ENCODE results near the gene FGF5. TPM values are rescaled to one million over a fixed set of nuclear protein-coding genes. Genes with fewer than 3 reads are reported as not detected.
"Not testable (repeated sequence)": the region's sequence is repeated elsewhere in the genome, so short reads cannot be mapped to it uniquely, and the experiment has no call there.

FGF5 gene
- polyA plus RNA-seq, 6 donors from 2014 or later = not detected

DNA sequence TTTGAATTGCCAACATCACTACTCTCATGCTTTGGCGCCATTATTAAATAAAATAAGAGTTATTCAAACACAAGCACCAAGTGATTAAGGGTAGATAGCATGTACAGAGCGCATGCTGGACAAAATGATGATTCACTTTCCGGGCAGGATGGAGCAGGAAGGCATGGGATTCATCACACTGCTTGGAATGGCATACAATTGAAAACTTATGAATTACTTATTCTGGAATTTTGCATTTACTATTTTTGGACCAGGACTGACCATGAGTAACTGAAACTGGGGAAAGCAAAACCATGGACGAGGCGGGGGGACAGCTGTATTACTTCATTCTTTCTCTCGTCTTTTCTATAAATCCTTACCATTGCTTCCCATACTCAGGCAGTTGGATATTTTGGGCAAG lies 28.5 kb upstream of the FGF5 start:
- no peak overlapping the region for H3K4me3 Mint-ChIP-seq
- H3K4me1 Mint-ChIP-seq = no peaks in the 10 kb centered on the region
- peaks cover 0 to 18% (median 8%) of the 10 kb centered on the region in 3 donors for H3K27me3 Mint-ChIP-seq
- no peak overlapping the region for H3K27ac Mint-ChIP-seq
- DNase-seq (no peak), ATAC-seq (ENCODE audit: low read depth in 2 of 2) (no peak)
- H3K36me3 Mint-ChIP-seq = no peaks in the 10 kb centered on the region
- H3K9me3 Mint-ChIP-seq = no peaks in the 10 kb centered on the region

DNA sequence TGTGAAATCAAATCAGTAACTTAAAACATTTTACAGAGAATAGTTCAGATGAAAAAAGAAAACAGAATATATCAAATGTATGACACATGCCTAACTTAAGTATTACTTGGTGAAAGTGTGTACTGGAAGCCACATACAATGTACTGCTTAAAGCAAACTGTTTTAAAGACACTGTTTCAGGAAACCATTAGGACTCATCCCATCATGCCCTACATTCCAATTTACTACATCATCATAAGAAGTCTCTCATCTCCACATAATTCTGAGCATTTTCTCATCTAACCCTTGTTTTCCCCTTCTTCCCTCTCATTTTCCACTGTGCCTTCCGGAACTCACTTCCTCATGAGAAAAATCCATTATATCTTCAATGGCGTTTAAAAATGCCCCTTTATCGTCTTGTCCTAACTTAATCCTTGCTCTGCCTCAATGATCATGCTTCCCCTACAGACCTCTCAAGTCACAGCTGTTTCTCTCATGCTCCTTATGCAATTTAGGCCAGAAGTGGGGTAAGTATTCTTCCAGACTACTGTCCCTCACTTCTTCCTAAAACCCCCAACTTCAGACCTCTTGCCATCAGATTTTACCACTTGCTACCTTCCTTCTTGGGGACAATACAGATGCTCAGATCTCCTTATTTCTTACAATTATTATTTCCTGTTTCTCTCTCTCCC lies 26.8 kb upstream of the FGF5 start:
- ATAC-seq (ENCODE audit: low read depth in 2 of 2) = no peak
- H3K9me3 Mint-ChIP-seq = no peaks in the 10 kb centered on the region
- no peak overlapping the region for H3K27ac Mint-ChIP-seq
- H3K4me3 Mint-ChIP-seq = no peak overlapping the region
- H3K4me1 Mint-ChIP-seq = no peaks in the 10 kb centered on the region
- peaks cover 5 to 23% (median 8%) of the 10 kb centered on the region in 3 donors for H3K27me3 Mint-ChIP-seq
- no peak for DNase-seq
- H3K36me3 Mint-ChIP-seq = no peaks in the 10 kb centered on the region

DNA sequence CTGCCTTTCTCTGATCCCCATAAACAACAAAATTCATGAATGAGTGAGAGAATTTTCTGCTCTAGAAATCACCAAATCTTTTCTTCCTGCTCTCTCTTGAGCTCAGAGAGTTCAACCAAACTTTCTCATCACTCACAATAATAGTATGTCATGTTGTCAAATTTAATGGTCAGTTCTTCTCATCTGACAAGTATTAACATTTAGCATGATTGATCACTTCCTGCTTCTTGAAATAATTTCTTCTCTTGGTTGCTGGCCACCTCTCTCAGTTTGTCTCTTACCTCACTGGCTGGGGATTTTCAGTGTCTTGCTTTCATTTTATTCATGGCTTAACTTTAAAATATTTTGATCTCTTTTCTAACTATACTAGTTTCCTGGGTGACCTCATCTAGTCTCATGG lies 25.5 kb upstream of the FGF5 start:
- Mint-ChIP-seq H3K4me1 (no peaks in the 10 kb centered on the region), H3K36me3 (no peaks in the 10 kb centered on the region), H3K4me3 (no peak overlapping the region), H3K27ac (no peak overlapping the region), H3K27me3 (peaks cover 5 to 20% (median 9%) of the 10 kb centered on the region in 3 donors), H3K9me3 (no peaks in the 10 kb centered on the region)
- no peak for ATAC-seq (ENCODE audit: low read depth in 2 of 2)
- DNase-seq = no peak

GRCh38 chr4:80243274-80244018 lies 23.0 kb upstream of the FGF5 start:
- Mint-ChIP-seq H3K4me1 (no peaks in the 10 kb centered on the region), H3K4me3 (no peak overlapping the region), H3K9me3 (no peaks in the 10 kb centered on the region), H3K27me3 (peaks cover 5 to 34% (median 17%) of the 10 kb centered on the region in 3 donors), H3K36me3 (no peaks in the 10 kb centered on the region), H3K27ac (no peak overlapping the region)
- DNase-seq (no peak), ATAC-seq (ENCODE audit: low read depth in 2 of 2) (no peak)

- not testable (repeated sequence) for H3K36me3 Mint-ChIP-seq; H3K4me3 Mint-ChIP-seq; H3K27ac Mint-ChIP-seq; H3K9me3 Mint-ChIP-seq; ATAC-seq (ENCODE audit: low read depth in 2 of 2); H3K4me1 Mint-ChIP-seq; DNase-seq
- H3K27me3 Mint-ChIP-seq = peaks cover 5 to 40% (median 22%) of the 10 kb centered on the region in 3 donors
Observed at GRCh38 chr4:80247484-80247883, 19.0 kb upstream of the FGF5 start.

DNA sequence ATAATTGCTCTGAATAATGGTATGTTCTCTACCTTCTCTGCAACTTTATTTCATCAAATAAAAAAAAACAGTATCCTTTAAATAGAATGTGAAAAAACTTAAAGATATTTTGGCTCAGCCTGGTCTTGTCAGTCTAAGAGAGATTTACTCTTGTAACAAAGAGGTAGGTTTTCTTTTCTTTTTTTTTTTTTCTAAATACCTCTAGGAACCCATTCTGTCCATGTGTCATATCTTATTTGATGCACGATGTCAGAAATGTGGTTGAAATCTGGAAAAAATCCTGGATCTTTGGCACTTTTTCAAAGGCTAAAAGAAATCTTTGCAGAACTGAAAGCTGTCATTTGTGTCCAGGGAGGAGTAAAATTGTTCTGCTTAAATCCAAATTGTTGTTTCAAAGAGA lies 17.3 kb upstream of the FGF5 start:
- Mint-ChIP-seq H3K4me1 (no peaks in the 10 kb centered on the region), H3K9me3 (no peaks in the 10 kb centered on the region), H3K36me3 (no peaks in the 10 kb centered on the region), H3K27ac (peak overlapping the region in 1 of 6 donors; percentile 24), H3K27me3 (peaks cover 5 to 30% (median 21%) of the 10 kb centered on the region in 3 donors), H3K4me3 (no peak overlapping the region)
- no peak for DNase-seq
- no peak for ATAC-seq (ENCODE audit: low read depth in 2 of 2)

- Mint-ChIP-seq H3K27me3 (peaks cover 18 to 30% (median 25%) of the 10 kb centered on the region in 3 donors), H3K4me3 (no peak overlapping the region)
- no peak for DNase-seq
Observed at GRCh38 chr4:80252427-80252826, 14.0 kb upstream of the FGF5 start.

DNA sequence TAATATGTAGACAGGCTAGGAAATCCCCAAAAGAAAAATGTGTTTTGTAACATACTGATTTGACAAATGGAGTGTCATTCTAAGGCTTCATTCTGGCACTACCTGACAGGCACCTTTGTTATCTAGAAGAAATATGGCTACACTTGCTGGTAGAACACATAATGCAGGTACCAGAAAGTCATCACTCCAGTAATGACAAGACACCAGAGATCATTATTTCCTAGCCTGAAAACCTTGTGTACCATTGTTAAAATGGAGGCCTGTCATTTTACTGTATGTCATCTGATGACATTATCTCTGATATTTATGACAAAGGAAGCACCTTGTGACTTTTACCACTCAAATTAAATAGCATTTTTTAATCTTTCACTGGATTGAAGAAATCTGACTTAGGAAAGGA lies 13.5 kb upstream of the FGF5 start:
- Mint-ChIP-seq H3K27ac (no peak overlapping the region), H3K36me3 (no peaks in the 10 kb centered on the region), H3K4me1 (no peaks in the 10 kb centered on the region), H3K9me3 (no peaks in the 10 kb centered on the region), H3K27me3 (peaks cover 23 to 31% (median 31%) of the 10 kb centered on the region in 3 donors), H3K4me3 (no peak overlapping the region)
- ATAC-seq (ENCODE audit: low read depth in 2 of 2) (no peak), DNase-seq (no peak)

More at GRCh38 chr4:80252427-80252826, 14.0 kb upstream of the FGF5 start:
- H3K36me3 Mint-ChIP-seq = no peaks in the 10 kb centered on the region
- no peak overlapping the region for H3K27ac Mint-ChIP-seq
- no peak for ATAC-seq (ENCODE audit: low read depth in 2 of 2)
- no peaks in the 10 kb centered on the region for H3K4me1 Mint-ChIP-seq
- H3K9me3 Mint-ChIP-seq = no peaks in the 10 kb centered on the region

DNA sequence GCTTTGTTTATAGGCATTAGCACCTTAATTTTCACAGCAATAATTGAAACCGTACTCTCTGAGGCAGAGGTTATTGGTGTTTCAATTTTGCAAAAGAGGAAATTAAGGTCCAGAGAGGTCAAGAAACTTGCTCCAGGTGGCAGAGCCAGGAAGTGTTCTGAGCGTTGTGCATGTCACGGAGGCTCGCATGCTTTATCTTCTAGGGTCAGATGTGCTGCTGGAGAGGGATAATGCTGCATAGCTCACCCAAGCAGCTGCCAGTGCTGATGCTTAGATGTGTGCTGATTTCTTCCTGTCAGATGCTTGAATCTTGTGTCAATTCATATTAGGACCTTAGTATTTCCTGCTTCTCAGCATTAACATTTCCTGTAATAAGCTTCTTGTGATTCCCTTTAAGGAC lies 13.0 kb upstream of the FGF5 start:
- DNase-seq (no peak), ATAC-seq (ENCODE audit: low read depth in 2 of 2) (no peak)
- Mint-ChIP-seq H3K9me3 (no peaks in the 10 kb centered on the region), H3K27ac (no peak overlapping the region), H3K27me3 (peaks cover 27 to 34% (median 33%) of the 10 kb centered on the region in 3 donors), H3K36me3 (no peaks in the 10 kb centered on the region), H3K4me1 (no peaks in the 10 kb centered on the region), H3K4me3 (no peak overlapping the region)

DNA sequence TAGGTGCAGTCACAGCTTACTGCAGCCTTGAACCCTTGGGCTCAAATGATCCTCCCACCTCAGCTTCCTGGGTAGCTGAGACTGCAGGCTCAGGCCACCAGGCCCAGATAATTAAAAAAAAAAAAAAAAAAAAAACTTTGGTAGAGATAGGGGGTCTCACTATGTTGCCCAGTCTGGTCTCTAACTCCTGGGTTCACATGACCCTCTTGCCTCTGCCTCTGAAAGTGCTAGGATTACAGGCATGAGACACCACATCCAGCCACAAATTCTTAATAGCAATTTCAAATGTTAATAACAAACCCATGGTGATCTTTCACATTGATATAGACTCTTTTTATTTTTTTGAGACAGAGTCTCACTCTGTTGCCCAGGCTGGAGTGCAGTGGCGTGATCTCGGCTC lies 12.3 kb upstream of the FGF5 start:
- Mint-ChIP-seq H3K9me3 (no peaks in the 10 kb centered on the region), H3K4me3 (no peak overlapping the region), H3K27ac (no peak overlapping the region), H3K36me3 (no peaks in the 10 kb centered on the region), H3K27me3 (peaks cover 32 to 38% (median 33%) of the 10 kb centered on the region in 3 donors), H3K4me1 (no peaks in the 10 kb centered on the region)
- DNase-seq = no peak
- no peak for ATAC-seq (ENCODE audit: low read depth in 2 of 2)

DNA sequence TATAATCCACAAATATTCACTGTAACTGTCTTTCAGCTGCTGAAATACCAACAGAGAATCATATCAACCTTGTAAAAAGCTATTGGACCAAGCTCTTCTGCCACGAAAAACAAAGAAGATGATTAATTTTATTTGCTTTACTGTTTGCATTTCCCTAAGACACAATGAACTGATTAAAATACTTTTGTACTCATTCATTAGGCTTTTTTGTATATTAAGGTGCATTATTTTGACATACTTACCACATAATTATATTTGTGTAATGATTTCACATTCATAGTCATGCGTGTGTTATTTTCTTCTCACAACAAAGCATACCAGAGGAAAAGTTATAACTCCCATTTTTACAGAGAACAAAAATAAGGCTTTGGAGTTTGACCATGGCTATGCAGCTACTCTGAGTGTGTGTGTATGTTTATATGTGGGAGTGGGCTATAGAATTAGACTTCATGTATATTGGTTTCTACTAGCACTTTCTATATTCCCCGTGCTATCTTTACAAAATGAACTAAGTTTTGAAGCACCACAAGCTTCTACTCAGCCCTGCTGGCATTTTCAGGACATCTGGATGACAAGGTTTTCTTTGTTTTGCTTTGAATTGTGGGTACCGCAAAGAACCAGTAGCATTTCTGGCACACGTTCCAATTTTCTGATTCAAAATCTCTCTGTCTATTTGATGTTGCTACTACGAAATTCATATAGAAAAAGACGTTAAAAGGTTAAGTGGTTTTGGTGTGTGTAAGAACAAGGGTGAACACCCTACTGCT lies 11.0 kb upstream of the FGF5 start:
- Mint-ChIP-seq H3K27ac (no peak overlapping the region), H3K4me1 (no peaks in the 10 kb centered on the region), H3K4me3 (no peak overlapping the region), H3K36me3 (no peaks in the 10 kb centered on the region), H3K27me3 (peaks cover 32 to 48% (median 33%) of the 10 kb centered on the region in 3 donors), H3K9me3 (no peaks in the 10 kb centered on the region)
- ATAC-seq (ENCODE audit: low read depth in 2 of 2) (no peak), DNase-seq (no peak)

- Mint-ChIP-seq H3K4me1 (no peaks in the 10 kb centered on the region), H3K27me3 (peaks cover 46 to 65% (median 48%) of the 10 kb centered on the region in 3 donors), H3K27ac (no peak overlapping the region), H3K4me3 (no peak overlapping the region), H3K36me3 (no peaks in the 10 kb centered on the region), H3K9me3 (peaks cover 0 to under 1% (median 0%) of the 10 kb centered on the region in 7 donors)
- DNase-seq (no peak), ATAC-seq (ENCODE audit: low read depth in 2 of 2) (no peak)
Observed at GRCh38 chr4:80257851-80258250, 8.6 kb upstream of the FGF5 start.

- Mint-ChIP-seq H3K27me3 (peaks cover 58 to 70% (median 60%) of the 10 kb centered on the region in 3 donors), H3K27ac (no peak overlapping the region), H3K9me3 (peaks cover 0 to 5% (median 0%) of the 10 kb centered on the region in 7 donors), H3K4me3 (no peak overlapping the region), H3K4me1 (no peaks in the 10 kb centered on the region), H3K36me3 (no peaks in the 10 kb centered on the region)
- ATAC-seq (ENCODE audit: low read depth in 2 of 2) (no peak), DNase-seq (no peak)
Observed at GRCh38 chr4:80259012-80259411, 7.5 kb upstream of the FGF5 start.

Measured in naive B cell (primary cell).